ENCODE data around the gene TYW5. TPM values are rescaled to one million over a fixed set of nuclear protein-coding genes. Genes with fewer than 3 reads are reported as not detected.
"Not testable (repeated sequence)": the region's sequence is repeated elsewhere in the genome, so short reads cannot be mapped to it uniquely, and the experiment has no call there.

Gene TYW5
- total and polyA plus RNA-seq, 2 donors = 5.5 to 5.9 TPM

DNA sequence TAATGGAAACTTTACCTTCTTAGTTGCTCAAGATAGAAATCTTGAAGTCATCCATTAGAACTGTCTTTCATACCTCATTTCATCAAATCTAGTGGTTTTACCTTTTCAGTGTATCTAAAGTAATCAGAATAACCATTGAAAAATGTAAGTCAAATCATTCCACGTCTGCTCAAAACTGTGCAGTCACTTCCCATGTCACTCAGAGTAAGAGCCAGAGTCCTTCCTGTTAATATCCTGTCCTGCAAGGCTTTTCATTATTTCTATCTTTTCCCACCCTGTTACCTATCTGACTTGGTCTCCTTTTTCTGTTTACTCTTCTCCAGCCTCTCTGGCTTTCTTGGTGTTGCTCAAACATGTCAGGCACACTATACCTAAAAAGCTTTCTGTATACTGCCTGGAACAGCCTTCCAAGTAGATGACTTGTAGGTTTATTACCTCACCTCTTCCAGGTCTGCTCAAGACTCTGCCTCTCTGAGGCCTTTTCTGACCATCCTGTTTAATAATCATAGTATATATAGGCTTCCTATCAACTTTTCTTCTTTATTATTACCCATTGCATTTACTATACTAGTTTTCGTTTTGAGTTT is 40.8 kb downstream of the TYW5 start:
- Histone ChIP-seq H3K9me3 (ENCODE audit: control insufficient read depth in 2 of 2, insufficient read depth in 1 of 2, low read length in 1 of 2) (peaks cover 7 to 17% of the 10 kb centered on the region in 2 donors), H3K36me3 (ENCODE audit: control insufficient read depth in 2 of 2, insufficient read depth in 2 of 2, low read length in 1 of 2) (peaks cover 22 to 30% of the 10 kb centered on the region in 2 donors), H3K4me1 (ENCODE audit: control insufficient read depth in 2 of 2, insufficient read depth in 2 of 2, low read length in 2 of 2) (peaks cover 6 to 15% of the 10 kb centered on the region in 2 donors), H3K27me3 (ENCODE audit: control insufficient read depth in 2 of 2, insufficient read depth in 1 of 2, low read length in 1 of 2) (no peaks in the 10 kb centered on the region), H3K27ac (ENCODE audit: low read depth in 1 of 2, low read length in 1 of 2) (no peak overlapping the region), H3K4me3 (ENCODE audit: low read length in 2 of 2) (no peak overlapping the region)
- whole genome bisulfite sequencing = 76% methylated on average over 2 of the region's 2 CpGs
- no peak for DNase-seq (ENCODE audit: low read depth in 6 of 9, low spot score in 9 of 9)

DNA sequence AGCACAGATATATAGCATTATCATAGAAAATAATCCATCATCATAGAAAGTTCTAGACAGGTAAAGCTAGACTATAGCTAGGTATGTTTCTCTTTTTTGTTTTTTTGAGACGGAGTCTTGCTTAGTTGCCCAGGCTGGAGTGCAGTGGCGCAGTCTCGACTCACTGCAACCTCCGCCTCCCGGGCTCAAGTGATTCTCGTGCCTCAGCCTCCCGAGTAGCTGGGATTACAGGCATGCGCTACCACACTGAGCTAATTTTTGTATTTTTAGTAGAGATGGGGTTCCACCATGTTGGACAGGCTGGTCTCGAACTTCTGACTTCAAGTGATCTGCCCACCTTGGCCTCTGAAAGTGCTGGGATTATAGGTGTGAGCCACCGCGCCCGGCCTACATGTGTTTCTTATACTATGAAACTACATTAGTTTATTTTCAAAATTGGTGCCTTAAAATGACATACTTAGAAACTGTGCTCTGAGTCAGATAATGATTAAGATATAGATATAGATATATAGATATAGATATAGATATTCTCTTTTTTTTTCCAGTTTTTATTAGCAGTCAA is 42.7 kb downstream of the TYW5 start:
- H3K4me1 ChIP-seq (ENCODE audit: control insufficient read depth in 2 of 2, insufficient read depth in 2 of 2, low read length in 2 of 2) = peaks cover 6 to 15% of the 10 kb centered on the region in 2 donors
- H3K27me3 ChIP-seq (ENCODE audit: control insufficient read depth in 2 of 2, insufficient read depth in 1 of 2, low read length in 1 of 2); DNase-seq (ENCODE audit: low read depth in 6 of 9, low spot score in 9 of 9); H3K27ac ChIP-seq (ENCODE audit: low read depth in 1 of 2, low read length in 1 of 2): not testable (repeated sequence)
- H3K4me3 ChIP-seq (ENCODE audit: low read length in 2 of 2) = peak overlapping the region; percentile 92 to 93
- peaks cover 7 to 16% of the 10 kb centered on the region in 2 donors for H3K9me3 ChIP-seq (ENCODE audit: control insufficient read depth in 2 of 2, insufficient read depth in 1 of 2, low read length in 1 of 2)
- H3K36me3 ChIP-seq (ENCODE audit: control insufficient read depth in 2 of 2, insufficient read depth in 2 of 2, low read length in 1 of 2) = peaks cover 15 to 20% of the 10 kb centered on the region in 2 donors
- WGBS = 95% methylated on average over 12 of the region's 12 CpGs

DNA sequence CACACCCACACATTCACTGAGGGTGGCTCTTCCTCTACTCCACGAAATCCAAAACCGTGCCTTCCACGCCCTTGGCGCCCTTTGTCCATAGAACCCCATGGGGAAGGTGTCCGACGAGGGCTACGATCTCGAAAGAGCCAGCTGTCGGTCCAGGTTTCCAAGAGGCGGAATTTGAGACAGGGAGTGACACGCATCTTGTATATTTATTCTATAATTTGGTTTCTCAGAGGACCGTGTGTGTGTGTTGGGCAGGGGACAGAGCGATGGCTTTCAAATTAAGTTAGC is 43.5 kb downstream of the TYW5 start:
- H3K4me1 ChIP-seq (ENCODE audit: control insufficient read depth in 2 of 2, insufficient read depth in 2 of 2, low read length in 2 of 2) = peaks cover 6 to 15% of the 10 kb centered on the region in 2 donors
- peak overlapping the region; percentile 92 to 93 for H3K4me3 ChIP-seq (ENCODE audit: low read length in 2 of 2)
- H3K36me3 ChIP-seq (ENCODE audit: control insufficient read depth in 2 of 2, insufficient read depth in 2 of 2, low read length in 1 of 2) = peaks cover 9 to 16% of the 10 kb centered on the region in 2 donors
- WGBS = under 1% methylated on average over 13 of the region's 13 CpGs
- H3K9me3 ChIP-seq (ENCODE audit: control insufficient read depth in 2 of 2, insufficient read depth in 1 of 2, low read length in 1 of 2) = peaks cover 5 to 8% of the 10 kb centered on the region in 2 donors
- H3K27me3 ChIP-seq (ENCODE audit: control insufficient read depth in 2 of 2, insufficient read depth in 1 of 2, low read length in 1 of 2) = no peaks in the 10 kb centered on the region
- DNase-seq (ENCODE audit: low read depth in 6 of 9, low spot score in 9 of 9) = peak in 4 of 9 donors; percentile 11 to 42 (median 26)
- peak overlapping the region; percentile 93 to 95 for H3K27ac ChIP-seq (ENCODE audit: low read depth in 1 of 2, low read length in 1 of 2)

DNA sequence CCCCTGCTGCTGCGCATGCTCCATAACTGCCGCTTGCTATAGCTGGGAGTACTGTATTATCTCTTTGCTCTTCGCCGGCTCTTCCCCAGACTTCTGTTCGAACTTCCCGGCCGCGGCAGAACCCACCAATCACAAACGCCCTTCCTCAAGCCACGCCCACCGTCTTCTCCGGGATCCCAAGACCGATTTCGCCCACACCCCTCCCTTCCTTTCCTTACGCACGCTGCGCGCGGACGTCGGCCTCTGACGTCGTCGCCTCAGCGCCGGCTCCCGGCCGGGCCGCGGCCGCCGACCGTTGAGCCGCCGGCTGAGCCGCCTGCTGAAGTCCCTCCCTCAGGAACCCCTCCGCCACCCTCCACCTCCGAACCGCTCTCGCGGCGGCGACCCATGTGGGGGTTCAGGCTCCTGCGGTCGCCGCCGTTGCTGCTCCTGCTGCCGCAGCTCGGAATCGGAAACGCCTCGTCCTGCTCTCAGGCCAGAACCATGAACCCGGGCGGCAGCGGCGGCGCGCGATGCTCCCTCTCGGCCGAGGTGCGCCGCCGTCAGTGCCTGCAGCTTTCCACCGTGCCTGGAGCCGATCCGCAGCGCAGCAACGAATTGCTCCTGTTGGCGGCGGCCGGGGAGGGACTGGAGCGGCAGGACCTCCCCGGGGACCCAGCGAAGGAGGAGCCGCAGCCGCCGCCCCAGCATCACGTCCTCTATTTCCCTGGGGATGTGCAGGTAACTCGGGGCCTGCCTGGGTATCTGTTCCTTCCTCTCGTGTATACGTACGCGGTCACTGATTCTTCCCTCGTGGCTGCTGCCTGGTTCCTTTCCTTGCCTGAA is 44.0 kb downstream of the TYW5 start, which contains the start of gene C2orf69:
TSS of gene C2orf69 (plus strand) at position 242 of the 825 bp plus-strand sequence. CDS start at position 388, 146 bp downstream.
- peaks cover 6 to 15% of the 10 kb centered on the region in 2 donors for H3K4me1 ChIP-seq (ENCODE audit: control insufficient read depth in 2 of 2, insufficient read depth in 2 of 2, low read length in 2 of 2)
- H3K4me3 ChIP-seq (ENCODE audit: low read length in 2 of 2) = peak within 1 kb of the TSS; percentile 92 to 93
- under 1% methylated on average over 85 of the region's 85 CpGs for WGBS
- peaks cover 0 to 3% of the 10 kb centered on the region in 2 donors for H3K9me3 ChIP-seq (ENCODE audit: control insufficient read depth in 2 of 2, insufficient read depth in 1 of 2, low read length in 1 of 2)
- H3K36me3 ChIP-seq (ENCODE audit: control insufficient read depth in 2 of 2, insufficient read depth in 2 of 2, low read length in 1 of 2) = peaks cover 5 to 11% of the 10 kb centered on the region in 2 donors
- no peaks in the 10 kb centered on the region for H3K27me3 ChIP-seq (ENCODE audit: control insufficient read depth in 2 of 2, insufficient read depth in 1 of 2, low read length in 1 of 2)
- peak; percentile 86 to 96 (median 91) for DNase-seq (ENCODE audit: low read depth in 6 of 9, low spot score in 9 of 9)
- peak within 1 kb of the TSS; percentile 93 to 95 for H3K27ac ChIP-seq (ENCODE audit: low read depth in 1 of 2, low read length in 1 of 2)

DNA sequence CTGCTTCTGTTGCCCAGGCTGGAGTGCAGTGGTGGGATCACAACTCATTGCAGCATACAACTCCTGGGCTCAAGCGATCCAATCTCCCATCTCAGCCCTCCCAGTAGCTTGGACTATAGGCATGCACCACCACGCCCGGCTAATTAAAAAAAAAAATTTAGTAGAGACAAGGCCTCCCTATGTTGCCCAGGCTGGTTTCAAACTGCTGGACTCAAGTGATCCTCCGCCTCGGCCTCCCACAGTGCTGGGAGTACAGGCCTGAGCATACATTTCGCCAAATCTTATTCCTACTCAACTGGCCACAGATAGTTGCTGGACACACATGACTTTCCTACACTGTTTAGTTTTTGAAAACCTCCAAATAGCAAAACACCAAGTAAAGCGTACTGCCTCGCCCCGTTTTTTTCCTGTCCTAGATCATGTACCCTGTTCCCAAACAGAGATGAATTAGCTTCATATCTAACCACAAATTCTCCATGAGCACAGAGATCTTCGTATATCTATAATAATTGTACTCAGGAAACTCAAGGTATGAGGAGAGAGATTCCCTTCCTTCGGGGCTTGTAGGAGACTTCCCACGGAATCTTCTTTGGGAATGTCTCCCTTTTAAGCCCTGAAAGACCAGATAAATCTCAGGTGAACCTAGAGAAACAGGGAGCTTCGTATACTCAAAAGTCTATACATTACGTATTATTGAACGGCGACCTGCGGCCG is 44.8 kb downstream of the TYW5 start:
- Histone ChIP-seq H3K36me3 (ENCODE audit: control insufficient read depth in 2 of 2, insufficient read depth in 2 of 2, low read length in 1 of 2) (peaks cover 0 to 5% of the 10 kb centered on the region in 2 donors), H3K4me1 (ENCODE audit: control insufficient read depth in 2 of 2, insufficient read depth in 2 of 2, low read length in 2 of 2) (peaks cover 6 to 15% of the 10 kb centered on the region in 2 donors), H3K27ac (ENCODE audit: low read depth in 1 of 2, low read length in 1 of 2) (peak overlapping the region in 1 of 2 donors; percentile 27), H3K27me3 (ENCODE audit: control insufficient read depth in 2 of 2, insufficient read depth in 1 of 2, low read length in 1 of 2) (no peaks in the 10 kb centered on the region), H3K4me3 (ENCODE audit: low read length in 2 of 2) (peak overlapping the region; percentile 92 to 93), H3K9me3 (ENCODE audit: control insufficient read depth in 2 of 2, insufficient read depth in 1 of 2, low read length in 1 of 2) (peaks cover 0 to 3% of the 10 kb centered on the region in 2 donors)
- DNase-seq (ENCODE audit: low read depth in 6 of 9, low spot score in 9 of 9) = peak in 2 of 9 donors; percentile 13
- WGBS = 41% methylated on average over 18 of the region's 18 CpGs

DNA sequence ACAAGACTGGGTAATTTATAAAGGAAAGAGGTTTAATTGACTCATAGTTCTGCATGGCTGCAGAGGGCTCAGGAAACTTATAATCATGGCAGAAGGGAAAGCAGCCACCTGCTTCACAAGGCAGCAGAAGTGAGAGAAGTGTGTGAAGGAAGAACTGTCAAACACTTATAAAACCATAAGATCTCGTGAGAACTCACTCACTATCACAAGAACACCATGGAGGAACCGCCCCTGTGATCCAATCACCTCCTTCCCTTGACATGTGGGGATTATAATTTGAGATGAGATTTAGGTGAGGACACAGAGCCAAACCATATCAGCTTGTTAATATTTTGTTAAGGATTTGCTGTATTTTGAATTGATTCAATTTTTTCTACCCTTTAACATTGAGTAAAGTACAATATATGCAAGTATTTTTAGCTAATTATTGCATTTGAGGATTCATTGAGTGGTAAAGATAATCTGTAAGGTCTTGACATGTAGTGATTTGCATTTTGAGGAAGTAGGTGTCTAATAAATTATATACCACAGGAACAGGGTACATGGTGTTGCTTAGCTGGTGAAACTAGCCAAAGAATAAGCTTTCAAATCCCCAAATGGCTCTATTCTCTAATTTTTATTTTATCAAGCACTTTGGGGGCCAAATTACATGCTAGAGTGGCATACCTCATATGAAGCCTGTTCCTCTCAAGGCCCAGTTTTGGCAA is 48.1 kb downstream of the TYW5 start:
- Histone ChIP-seq H3K9me3 (ENCODE audit: control insufficient read depth in 2 of 2, insufficient read depth in 1 of 2, low read length in 1 of 2) (peaks cover 0 to 3% of the 10 kb centered on the region in 2 donors), H3K4me3 (ENCODE audit: low read length in 2 of 2) (no peak overlapping the region), H3K36me3 (ENCODE audit: control insufficient read depth in 2 of 2, insufficient read depth in 2 of 2, low read length in 1 of 2) (no peaks in the 10 kb centered on the region), H3K27me3 (ENCODE audit: control insufficient read depth in 2 of 2, insufficient read depth in 1 of 2, low read length in 1 of 2) (no peaks in the 10 kb centered on the region), H3K27ac (ENCODE audit: low read depth in 1 of 2, low read length in 1 of 2) (no peak overlapping the region), H3K4me1 (ENCODE audit: control insufficient read depth in 2 of 2, insufficient read depth in 2 of 2, low read length in 2 of 2) (peaks cover 6 to 9% of the 10 kb centered on the region in 2 donors)
- no peak for DNase-seq (ENCODE audit: low read depth in 6 of 9, low spot score in 9 of 9)
- 80% methylated on average over 2 of the region's 2 CpGs for WGBS

DNA sequence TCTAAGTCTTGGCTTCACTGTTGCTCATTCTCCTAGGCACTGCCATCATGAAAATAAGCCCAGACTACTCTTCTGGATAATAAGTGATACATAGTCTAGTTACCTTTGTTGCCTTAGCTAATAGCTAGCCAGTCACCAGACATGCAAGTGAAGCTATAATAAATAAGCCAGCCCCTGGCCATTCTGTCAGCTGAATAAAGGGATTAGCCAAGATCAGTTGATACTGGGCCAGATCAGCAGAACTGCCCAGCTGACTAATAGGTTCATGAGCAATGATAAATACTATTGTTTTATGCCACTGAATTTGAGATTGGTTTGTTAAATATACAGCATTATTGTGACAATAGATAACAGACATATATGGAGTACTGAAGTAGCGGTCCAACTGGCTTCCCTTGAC is 52.2 kb downstream of the TYW5 start:
- Histone ChIP-seq H3K4me1 (ENCODE audit: control insufficient read depth in 2 of 2, insufficient read depth in 2 of 2, low read length in 2 of 2) (no peaks in the 10 kb centered on the region), H3K4me3 (ENCODE audit: low read length in 2 of 2) (no peak overlapping the region), H3K36me3 (ENCODE audit: control insufficient read depth in 2 of 2, insufficient read depth in 2 of 2, low read length in 1 of 2) (no peaks in the 10 kb centered on the region), H3K27me3 (ENCODE audit: control insufficient read depth in 2 of 2, insufficient read depth in 1 of 2, low read length in 1 of 2) (no peaks in the 10 kb centered on the region), H3K9me3 (ENCODE audit: control insufficient read depth in 2 of 2, insufficient read depth in 1 of 2, low read length in 1 of 2) (no peaks in the 10 kb centered on the region), H3K27ac (ENCODE audit: low read depth in 1 of 2, low read length in 1 of 2) (no peak overlapping the region)
- DNase-seq (ENCODE audit: low read depth in 6 of 9, low spot score in 9 of 9) = no peak
- WGBS = 94% methylated on average over 1 of the region's 1 CpG

DNA sequence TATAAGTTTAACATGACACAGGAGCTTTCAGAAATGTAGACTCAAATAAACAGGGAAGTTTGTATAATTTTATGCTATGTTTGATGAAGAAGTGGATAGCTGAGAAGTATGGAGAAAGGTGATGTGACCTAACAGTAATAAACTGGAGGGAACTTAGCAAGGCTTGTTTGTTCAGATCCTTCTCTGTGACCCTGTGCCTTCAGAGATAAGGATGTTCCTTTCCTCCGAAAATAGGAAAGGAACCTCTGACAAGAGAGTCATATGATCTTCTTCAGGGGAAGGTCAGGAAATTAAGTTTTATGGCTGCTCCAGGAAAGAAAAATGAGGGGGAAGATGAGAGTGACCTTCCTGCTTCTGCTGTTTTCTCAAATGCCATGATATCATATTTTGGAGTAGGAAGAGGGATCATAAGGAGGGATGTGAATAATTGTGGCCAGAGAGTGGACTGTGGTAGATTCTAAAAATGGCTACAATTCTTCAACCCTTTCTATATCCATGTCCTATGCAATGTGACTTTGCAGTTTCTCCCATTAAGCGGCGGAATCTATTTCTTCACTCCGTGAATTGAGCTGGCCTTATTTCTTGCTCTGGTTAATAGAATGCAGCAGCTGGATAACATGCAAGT is 52.7 kb downstream of the TYW5 start:
- Histone ChIP-seq H3K4me3 (ENCODE audit: low read length in 2 of 2) (no peak overlapping the region), H3K4me1 (ENCODE audit: control insufficient read depth in 2 of 2, insufficient read depth in 2 of 2, low read length in 2 of 2) (no peaks in the 10 kb centered on the region), H3K9me3 (ENCODE audit: control insufficient read depth in 2 of 2, insufficient read depth in 1 of 2, low read length in 1 of 2) (no peaks in the 10 kb centered on the region), H3K36me3 (ENCODE audit: control insufficient read depth in 2 of 2, insufficient read depth in 2 of 2, low read length in 1 of 2) (no peaks in the 10 kb centered on the region), H3K27ac (ENCODE audit: low read depth in 1 of 2, low read length in 1 of 2) (no peak overlapping the region), H3K27me3 (ENCODE audit: control insufficient read depth in 2 of 2, insufficient read depth in 1 of 2, low read length in 1 of 2) (no peaks in the 10 kb centered on the region)
- DNase-seq (ENCODE audit: low read depth in 6 of 9, low spot score in 9 of 9) = no peak
- 93% methylated on average over 4 of the region's 4 CpGs for WGBS
